Ovary (tissue), 3 donors: ENCODE measurements around the gene GOT1.

Experiments
- EP300 ChIP-seq: sonication (generic); formaldehyde crosslinking; IDR thresholded peaks from one replicate; pipeline ENCODE4 v1.6.1; 2017; ENCODE audit warnings: antibody characterized with exemption
- POLR2A ChIP-seq: fragments of 450-650 bp; IDR thresholded peaks from one replicate; pipeline ENCODE4 v1.6.1; 2017; ENCODE audit warnings: antibody characterized with exemption, mild to moderate bottlenecking, moderate library complexity
- TF ChIP-seq, protein P1 (sequence below), 3 donors: fragments of 450-650 bp in 2 of 3; fragments of 200-600 bp in 1 of 3; IDR thresholded peaks; one replicate each; pipeline versions ENCODE4 v1.5.1 to v1.8.0; 2016 to 2022; ENCODE audit warnings: antibody characterized with exemption in 3 of 3, mild to moderate bottlenecking in 1 of 3
- donor health status: DM: no; HTN: no; CAD: no.

DNA sequence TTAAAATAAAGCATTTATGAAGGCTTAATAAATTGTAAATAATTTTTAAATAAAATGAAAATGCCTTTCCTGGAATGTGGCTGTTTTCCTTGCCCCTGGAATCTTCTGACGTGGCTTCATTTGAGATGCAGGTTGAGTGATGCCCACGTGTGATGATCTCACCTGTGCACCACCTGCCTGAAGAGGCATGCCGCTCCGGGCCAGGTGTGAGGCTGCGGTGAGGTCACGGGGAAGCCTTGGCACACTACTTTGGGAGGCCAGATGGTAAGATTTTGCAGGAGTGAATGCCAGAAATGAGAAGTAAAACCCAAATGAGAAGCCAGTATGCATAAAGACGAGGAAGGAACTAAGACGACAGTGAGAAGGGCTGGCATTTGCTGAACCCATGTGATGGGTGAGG, 36.2 kb downstream of the GOT1 start:
- TF ChIP-seq, protein P1, sequence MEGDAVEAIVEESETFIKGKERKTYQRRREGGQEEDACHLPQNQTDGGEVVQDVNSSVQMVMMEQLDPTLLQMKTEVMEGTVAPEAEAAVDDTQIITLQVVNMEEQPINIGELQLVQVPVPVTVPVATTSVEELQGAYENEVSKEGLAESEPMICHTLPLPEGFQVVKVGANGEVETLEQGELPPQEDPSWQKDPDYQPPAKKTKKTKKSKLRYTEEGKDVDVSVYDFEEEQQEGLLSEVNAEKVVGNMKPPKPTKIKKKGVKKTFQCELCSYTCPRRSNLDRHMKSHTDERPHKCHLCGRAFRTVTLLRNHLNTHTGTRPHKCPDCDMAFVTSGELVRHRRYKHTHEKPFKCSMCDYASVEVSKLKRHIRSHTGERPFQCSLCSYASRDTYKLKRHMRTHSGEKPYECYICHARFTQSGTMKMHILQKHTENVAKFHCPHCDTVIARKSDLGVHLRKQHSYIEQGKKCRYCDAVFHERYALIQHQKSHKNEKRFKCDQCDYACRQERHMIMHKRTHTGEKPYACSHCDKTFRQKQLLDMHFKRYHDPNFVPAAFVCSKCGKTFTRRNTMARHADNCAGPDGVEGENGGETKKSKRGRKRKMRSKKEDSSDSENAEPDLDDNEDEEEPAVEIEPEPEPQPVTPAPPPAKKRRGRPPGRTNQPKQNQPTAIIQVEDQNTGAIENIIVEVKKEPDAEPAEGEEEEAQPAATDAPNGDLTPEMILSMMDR (IDR thresholded peaks at IDR 0.05), result no peak
- TF ChIP-seq EP300 (no peak), POLR2A (no peak)
